ENCODE measurements around the gene MRNIP.

Gene MRNIP

DNA sequence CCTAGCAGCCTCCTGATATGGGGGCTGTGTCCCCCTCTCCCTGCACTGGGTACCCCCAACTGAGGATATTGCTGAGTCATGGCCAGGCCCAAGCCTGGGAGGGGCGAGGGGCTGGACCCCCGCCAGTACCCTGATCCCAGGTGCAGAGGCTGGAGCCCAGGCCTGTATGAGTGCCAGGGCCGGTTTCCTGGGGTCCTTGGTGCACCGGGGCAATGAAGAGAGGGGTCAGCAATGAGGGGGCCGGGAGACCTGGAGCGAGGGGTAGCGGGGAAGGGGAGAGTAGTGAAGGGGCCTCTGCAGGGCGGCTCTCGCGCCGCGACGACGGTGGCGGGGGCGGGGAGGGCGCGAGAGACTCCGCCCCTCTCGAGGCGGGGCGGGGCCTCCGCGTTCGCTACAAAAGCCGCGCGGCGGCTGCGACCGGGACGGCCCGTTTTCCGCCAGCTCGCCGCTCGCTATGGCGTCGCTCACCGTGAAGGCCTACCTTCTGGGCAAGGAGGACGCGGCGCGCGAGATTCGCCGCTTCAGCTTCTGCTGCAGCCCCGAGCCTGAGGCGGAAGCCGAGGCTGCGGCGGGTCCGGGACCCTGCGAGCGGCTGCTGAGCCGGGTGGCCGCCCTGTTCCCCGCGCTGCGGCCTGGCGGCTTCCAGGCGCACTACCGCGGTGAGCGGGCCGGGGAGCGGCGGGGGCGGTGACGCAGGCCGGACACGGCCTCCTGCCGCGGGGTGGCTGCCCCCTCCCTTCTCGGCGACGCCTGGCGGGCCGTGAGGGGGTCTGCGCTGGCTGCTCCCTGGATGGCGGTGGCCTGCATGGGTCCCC, 37.9 kb downstream of the MRNIP start, which contains the start of gene SQSTM1:
SQSTM1 (plus strand) TSS at position 423 of the 815 bp plus-strand sequence; CDS start at position 455, 32 bp downstream.
- DNase-seq (ENCODE audit: low read depth): peak; percentile 85
- TF ChIP-seq CTCF (conservative IDR thresholded peaks at IDR 0.05; ENCODE audit: low read depth, low read length): no peak
- peak within 1 kb of the TSS; percentile 97 for H3K4me3 ChIP-seq (ENCODE audit: low read depth, low read length)

DNA sequence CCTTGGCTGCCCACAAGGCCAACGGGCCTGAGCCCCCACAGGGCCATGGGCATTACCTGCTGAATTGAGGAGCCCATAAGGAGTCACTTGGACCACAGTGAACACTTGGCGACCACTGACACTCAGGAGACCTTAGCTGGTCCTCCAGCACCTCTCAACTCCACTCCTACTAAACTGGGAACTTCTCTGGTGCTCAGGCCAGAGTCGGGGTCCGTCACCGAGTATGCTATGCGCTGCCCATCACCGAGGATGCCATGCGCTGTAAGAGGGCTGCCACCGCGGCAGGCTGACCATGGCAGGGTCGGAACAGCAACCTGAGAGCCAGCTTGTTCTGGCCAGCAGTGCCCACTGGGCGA, 38.5 kb downstream of the MRNIP start:
- peak overlapping the region; percentile 97 for H3K4me3 ChIP-seq (ENCODE audit: low read depth, low read length)
- no peak for TF ChIP-seq CTCF (conservative IDR thresholded peaks at IDR 0.05; ENCODE audit: low read depth, low read length)
- DNase-seq (ENCODE audit: low read depth): no peak

- peak overlapping the region; percentile 9 for H3K4me3 ChIP-seq (ENCODE audit: low read depth, low read length)
- peak; percentile 84 for DNase-seq (ENCODE audit: low read depth)
- no peak for TF ChIP-seq CTCF (conservative IDR thresholded peaks at IDR 0.05; ENCODE audit: low read depth, low read length)
These were observed 39.1 kb downstream of the MRNIP start for GRCh38 chr5:179819296-179820126.

GRCh38 chr5:179818746-179819295, 39.8 kb downstream of the MRNIP start:
- H3K4me3 ChIP-seq (ENCODE audit: low read depth, low read length): peak overlapping the region; percentile 41
- DNase-seq (ENCODE audit: low read depth): peak; percentile 98
- no peak for TF ChIP-seq CTCF (conservative IDR thresholded peaks at IDR 0.05; ENCODE audit: low read depth, low read length)

DNA sequence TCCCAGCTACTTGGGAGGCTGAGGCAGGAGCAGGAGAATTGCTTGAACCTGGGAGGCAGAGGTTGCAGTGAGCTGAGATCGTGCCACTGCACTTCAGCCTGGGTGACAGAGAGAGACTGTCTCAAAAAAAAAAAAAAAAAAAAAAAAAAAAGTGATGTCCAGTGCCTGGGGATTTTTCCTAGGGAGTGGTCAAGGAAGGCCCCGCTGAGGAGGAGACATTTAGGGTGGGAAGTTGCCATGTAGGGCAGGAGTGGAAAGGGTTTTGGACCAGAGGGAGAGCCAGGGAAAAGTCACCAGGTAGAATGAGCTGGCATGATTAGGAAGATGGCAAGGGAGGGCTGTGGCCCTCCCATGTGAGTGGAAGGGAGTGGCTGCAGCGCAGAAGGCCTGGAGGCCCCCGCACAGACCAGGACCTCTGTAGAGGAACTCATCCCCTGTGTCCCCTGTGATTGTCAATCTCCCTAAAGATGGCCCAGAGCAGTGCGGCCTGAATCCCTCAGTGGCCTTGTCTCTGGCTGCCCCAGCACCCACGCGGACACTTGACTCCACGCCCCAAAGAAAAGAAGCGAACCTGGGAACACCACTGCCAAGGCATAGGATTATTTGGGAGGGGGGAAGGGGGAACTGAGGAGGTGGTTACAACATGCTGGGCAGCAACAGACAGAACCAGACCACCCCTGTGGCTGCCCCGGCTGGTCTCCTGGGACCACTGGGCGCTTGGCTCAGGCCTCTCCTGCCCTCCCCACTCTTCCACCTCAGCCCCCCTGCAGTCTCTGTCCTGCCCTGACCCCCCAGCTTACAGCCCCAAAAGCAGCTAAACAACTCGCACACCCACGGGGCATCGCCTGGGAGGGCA, 40.5 kb downstream of the MRNIP start:
- DNase-seq (ENCODE audit: low read depth): no peak
- peak overlapping the region; percentile 41 for H3K4me3 ChIP-seq (ENCODE audit: low read depth, low read length)

More for the DNA sequence above, 40.5 kb downstream of the MRNIP start:
- no peak for TF ChIP-seq CTCF (conservative IDR thresholded peaks at IDR 0.05; ENCODE audit: low read depth, low read length)
